ENCODE data around the gene FGFR1OP2. TPM values are rescaled to one million over a fixed set of nuclear protein-coding genes. Genes with fewer than 3 reads are reported as not detected.
"Not testable (repeated sequence)": the region's sequence is repeated elsewhere in the genome, so short reads cannot be mapped to it uniquely, and the experiment has no call there.

The FGFR1OP2 gene
- total and polyA plus RNA-seq, 2 of the 4 experiments (the other 2 are of a cell fraction) = 26.7 to 31.0 TPM

GRCh38 chr12:26961391-26961790 is 23.1 kb downstream of the FGFR1OP2 start:
- H3K23ac ChIP-seq (ENCODE audit: low read depth, low read length); H2BK120ac ChIP-seq (ENCODE audit: low read depth, low read length); H4K20me1 ChIP-seq (ENCODE audit: insufficient read depth, low read length); H4K8ac ChIP-seq (ENCODE audit: low read depth in 2 of 2, low read length in 2 of 2); H3K9me1 ChIP-seq (ENCODE audit: insufficient read depth, low read length); POLR2A ChIA-PET (ENCODE audit: unreplicated experiment); H3K79me1 ChIP-seq (ENCODE audit: low read depth in 1 of 2, low read length in 2 of 2); H3K27me3 ChIP-seq (ENCODE audit: control insufficient read depth, insufficient read depth, low read length); H2BK15ac ChIP-seq (ENCODE audit: low read depth, low read length); H3K56ac ChIP-seq (ENCODE audit: extremely low read depth, insufficient read depth, low read length); H4K91ac ChIP-seq (ENCODE audit: insufficient read depth, low read depth, low read length); dilution Hi-C loops (cut with HindIII; ENCODE audit: low sequenced_read_pairs, unreplicated experiment); CTCF ChIA-PET; H3K4me2 ChIP-seq (ENCODE audit: low read depth, low read length); H2AK5ac ChIP-seq (ENCODE audit: low read depth, low read length); in situ Hi-C loops (cut with MboI; ENCODE audit: low sequenced_read_pairs); H3K4ac ChIP-seq (ENCODE audit: low read depth, low read length); H3K4me1 ChIP-seq (ENCODE audit: control insufficient read depth, insufficient read depth, low read length); H3K18ac ChIP-seq (ENCODE audit: low read depth, low read length); H4K5ac ChIP-seq (ENCODE audit: low read depth, low read length); BruUV-seq (replicated peaks); H3K9ac ChIP-seq (ENCODE audit: low read depth, low read length); ATAC-seq (ENCODE audit: low read depth); H3K9me3 ChIP-seq (ENCODE audit: control insufficient read depth, insufficient read depth, low read length); DNase-seq; H3K14ac ChIP-seq (replicated peaks; ENCODE audit: low read depth, low read length); H3K4me3 ChIP-seq (ENCODE audit: insufficient read depth, low read depth, low read length); H2AFZ ChIP-seq (replicated peaks; ENCODE audit: low read length, poor library complexity); H2BK5ac ChIP-seq (ENCODE audit: low read depth, low read length, poor library complexity, severe bottlenecking); H2AK9ac ChIP-seq (replicated peaks; ENCODE audit: low read depth, low read length, poor library complexity); H2BK20ac ChIP-seq (ENCODE audit: low read depth, low read length); H3K27ac ChIP-seq (ENCODE audit: insufficient read depth, low read length): not testable (repeated sequence)
- peaks cover 13% of the 10 kb centered on the region for H3K36me3 ChIP-seq (ENCODE audit: control insufficient read depth, insufficient read depth, low read length)
- WGBS, 2 experiments (ENCODE audit: extremely low coverage in 2 of 2, insufficient read length in 1 of 2) = 100% methylated on average over 3 of the region's 7 CpGs; no CpG with 5 or more reads in 1 of the 2 experiments
- intact Hi-C loops (cut with micrococcal nuclease) = loop anchor here (5.0 kb wide), 1 partner anchor 41 kb away; no protein-coding TSS in a partner anchor

Measured in IMR-90 (cell line).